Lung (tissue), 12 donors: ENCODE measurements around the gene CEP152. TPM values are rescaled to one million over a fixed set of nuclear protein-coding genes. Genes with fewer than 3 reads are reported as not detected.

Experiments used
- ATAC-seq: fragments of 200-7000 bp; cut with Tn5 transposase; one replicate; pipeline ENCODE4 v1.9.1; 2020; ENCODE audit warnings: moderate number of reproducible peaks; ENCODE audit not compliant: insufficient read depth, low FRiP score
- DNase-seq, 3 donors: peaks; one replicate each; pipeline ENCODE4 v3.0.0-alpha.2; 2013 to 2017
- H3K27ac ChIP-seq, 2 donors: one replicate each; pipeline ENCODE4 v1.5.1; 2013; ENCODE audit warnings: mild to moderate bottlenecking in 2 of 2, moderate library complexity in 2 of 2, control low read depth in 1 of 2, inconsistent platforms in 1 of 2, low read depth in 1 of 2, low read length in 1 of 2
- H3K27me3 ChIP-seq, 3 donors: one replicate each; pipeline ENCODE4 v1.5.1; 2013; ENCODE audit warnings: low read length in 2 of 3; ENCODE audit not compliant: control insufficient read depth in 3 of 3, insufficient read depth in 3 of 3
- H3K36me3 ChIP-seq, 4 donors: one replicate each; pipeline ENCODE4 v1.5.1; 2013; ENCODE audit warnings: low read length in 4 of 4, mild to moderate bottlenecking in 1 of 4, moderate library complexity in 1 of 4; ENCODE audit not compliant: control insufficient read depth in 4 of 4, insufficient read depth in 4 of 4
- H3K4me1 ChIP-seq, 5 donors: one replicate each; pipeline ENCODE4 v1.5.1; 2013; ENCODE audit warnings: low read length in 5 of 5, mild to moderate bottlenecking in 2 of 5, moderate library complexity in 1 of 5; ENCODE audit not compliant: control insufficient read depth in 5 of 5, insufficient read depth in 5 of 5
- H3K4me3 ChIP-seq: one replicate; pipeline ENCODE4 v1.5.1; 2013; ENCODE audit warnings: mild to moderate bottlenecking, control low read depth, moderate library complexity
- H3K9ac ChIP-seq, 2 donors: one replicate each; pipeline ENCODE4 v1.5.1; 2013; ENCODE audit warnings: low read length in 2 of 2, control low read depth in 1 of 2; ENCODE audit not compliant: insufficient read depth in 1 of 2
- H3K9me3 ChIP-seq, 4 donors: one replicate each; pipeline ENCODE4 v1.5.1; 2013; ENCODE audit warnings: low read length in 3 of 4, mild to moderate bottlenecking in 1 of 4, moderate library complexity in 1 of 4; ENCODE audit not compliant: control insufficient read depth in 4 of 4, insufficient read depth in 3 of 4
- WGBS, 2 donors: extraction: QIAGEN DNeasy Blood & Tissue Kit; methylation state at CpG; one replicate each; pipeline ENCODE4 v1.1.7; 2013; 5-methylcytosine and 5-hydroxymethylcytosine counted together
- polyA plus RNA-seq, 2 donors: library from polyadenylated mRNA; stranded (reverse); fragments of 200-250 nt; gene quantifications; one replicate each; pipeline ENCODE4 v1.2.1, GENCODE V29; 2013
- total RNA-seq, 2 donors: library from RNA; depleted of rRNA in 1 of 2; stranded (reverse); fragments of >200 nt in 1 of 2; gene quantifications; one replicate each; pipeline ENCODE4 v1.2.1, GENCODE V29; 2014 to 2021
- TF ChIP-seq, protein P1 (sequence below): IDR thresholded peaks from 2 replicates; pipeline ENCODE4 v1.5.1; 2012; ENCODE audit warnings: mild to moderate bottlenecking; ENCODE audit errors: control extremely low read depth, extremely low read depth
- donor health status: control.
- donor health status: control.
- donor health status: Bipolar disorder and iron deficiency.
- donor health status: healthy.
- donor health status: DM: yes; HTN: yes; CAD: no.

CEP152 gene
- total and polyA plus RNA-seq, 4 donors = 0.86 to 15.4 (median 3.0) TPM

DNA sequence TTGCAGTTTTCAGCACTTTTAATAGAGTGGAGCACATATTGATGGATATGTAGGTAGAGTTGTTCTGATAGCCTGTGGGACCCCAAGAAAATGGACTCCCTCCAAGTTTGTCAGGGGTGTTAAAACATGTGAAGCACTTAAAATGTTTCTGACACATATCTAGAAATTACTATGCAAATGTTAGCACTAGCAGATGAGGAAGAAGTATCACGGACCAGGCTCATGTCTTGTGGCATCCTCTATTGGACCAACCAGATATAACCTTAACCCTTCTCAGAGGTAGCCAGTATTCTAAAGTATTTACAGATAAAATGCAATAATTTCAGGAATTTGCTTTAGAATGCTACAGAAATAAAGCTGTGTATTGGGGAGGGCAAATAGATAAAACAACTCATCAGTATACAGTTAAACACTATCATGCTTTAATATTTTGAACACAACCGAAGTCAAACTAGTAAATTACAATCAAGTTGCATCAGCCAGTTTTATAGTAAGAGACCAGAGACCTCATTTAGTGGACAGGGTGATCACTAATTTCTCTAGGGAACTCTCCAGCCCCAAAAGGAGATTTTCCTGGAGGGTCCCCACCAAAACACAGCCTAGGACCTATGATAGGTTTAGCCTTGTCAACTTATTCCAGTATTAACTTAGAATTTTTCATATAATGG is 108.2 kb downstream of the CEP152 start:
- Histone ChIP-seq H3K9ac (no peak overlapping the region), H3K9me3 (no peaks in the 10 kb centered on the region), H3K4me3 (no peak overlapping the region), H3K36me3 (no peaks in the 10 kb centered on the region), H3K27me3 (no peaks in the 10 kb centered on the region), H3K27ac (no peak overlapping the region), H3K4me1 (no peaks in the 10 kb centered on the region)
- ATAC-seq (no peak), DNase-seq (no peak)
- TF ChIP-seq, protein P1, sequence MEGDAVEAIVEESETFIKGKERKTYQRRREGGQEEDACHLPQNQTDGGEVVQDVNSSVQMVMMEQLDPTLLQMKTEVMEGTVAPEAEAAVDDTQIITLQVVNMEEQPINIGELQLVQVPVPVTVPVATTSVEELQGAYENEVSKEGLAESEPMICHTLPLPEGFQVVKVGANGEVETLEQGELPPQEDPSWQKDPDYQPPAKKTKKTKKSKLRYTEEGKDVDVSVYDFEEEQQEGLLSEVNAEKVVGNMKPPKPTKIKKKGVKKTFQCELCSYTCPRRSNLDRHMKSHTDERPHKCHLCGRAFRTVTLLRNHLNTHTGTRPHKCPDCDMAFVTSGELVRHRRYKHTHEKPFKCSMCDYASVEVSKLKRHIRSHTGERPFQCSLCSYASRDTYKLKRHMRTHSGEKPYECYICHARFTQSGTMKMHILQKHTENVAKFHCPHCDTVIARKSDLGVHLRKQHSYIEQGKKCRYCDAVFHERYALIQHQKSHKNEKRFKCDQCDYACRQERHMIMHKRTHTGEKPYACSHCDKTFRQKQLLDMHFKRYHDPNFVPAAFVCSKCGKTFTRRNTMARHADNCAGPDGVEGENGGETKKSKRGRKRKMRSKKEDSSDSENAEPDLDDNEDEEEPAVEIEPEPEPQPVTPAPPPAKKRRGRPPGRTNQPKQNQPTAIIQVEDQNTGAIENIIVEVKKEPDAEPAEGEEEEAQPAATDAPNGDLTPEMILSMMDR = no peak
- 93 to 94% methylated on average over 2 of the region's 2 CpGs for WGBS, 2 donors

DNA sequence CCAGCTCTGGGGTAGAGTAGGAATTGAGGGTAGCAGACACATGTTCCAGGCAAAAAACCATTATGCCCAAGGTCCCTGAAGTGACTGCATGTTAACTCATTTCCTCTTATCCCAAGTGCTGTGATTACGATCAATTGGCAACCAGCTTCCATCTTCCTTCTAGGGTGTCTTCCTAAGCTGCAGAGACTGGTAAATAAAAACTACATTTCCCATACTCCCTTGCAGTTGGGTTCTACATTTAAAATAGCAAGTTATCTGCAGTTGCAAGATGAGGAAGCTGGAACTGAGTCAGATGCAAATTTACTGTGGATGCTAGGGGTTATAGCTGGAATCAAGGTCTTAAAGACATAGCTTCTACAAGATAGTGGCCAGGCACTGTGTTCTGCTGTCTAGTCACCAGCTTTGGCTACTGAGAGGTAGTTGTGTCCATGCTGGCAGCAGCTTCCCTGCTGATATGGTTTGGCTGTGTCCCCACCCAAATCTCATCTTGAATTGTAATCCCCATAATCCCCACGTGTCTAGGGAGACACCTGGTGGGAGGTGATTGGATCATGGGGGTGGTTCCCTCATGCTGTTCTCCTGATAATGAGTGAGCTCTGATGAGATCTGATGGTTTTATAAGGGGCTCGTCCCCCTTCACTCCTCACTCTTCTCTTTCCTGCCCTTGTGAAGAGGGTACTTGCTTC is 114.1 kb downstream of the CEP152 start:
- WGBS, 2 donors = 43 to 59% methylated on average over 3 of the region's 3 CpGs

GRCh38 chr15:48695827-48696573 is 114.9 kb downstream of the CEP152 start:
- Histone ChIP-seq H3K27me3 (no peaks in the 10 kb centered on the region), H3K9ac (no peak overlapping the region), H3K36me3 (no peaks in the 10 kb centered on the region), H3K4me1 (no peaks in the 10 kb centered on the region), H3K9me3 (no peaks in the 10 kb centered on the region), H3K27ac (no peak overlapping the region), H3K4me3 (no peak overlapping the region)
- TF ChIP-seq, protein P1 = no peak
- ATAC-seq (no peak), DNase-seq (no peak)
- 69 to 77% methylated on average over 6 of the region's 6 CpGs for WGBS, 2 donors

More for the DNA sequence above, 114.1 kb downstream of the CEP152 start:
- DNase-seq = no peak
- H3K9me3 ChIP-seq = no peaks in the 10 kb centered on the region
- no peak for ATAC-seq
- no peaks in the 10 kb centered on the region for H3K27me3 ChIP-seq
- no peak overlapping the region for H3K4me3 ChIP-seq
- H3K27ac ChIP-seq = no peak overlapping the region
- H3K9ac ChIP-seq = no peak overlapping the region
- TF ChIP-seq, protein P1 = no peak
- no peaks in the 10 kb centered on the region for H3K36me3 ChIP-seq
- H3K4me1 ChIP-seq = no peaks in the 10 kb centered on the region
